Stimulated activated naive CD8-positive, alpha-beta T cell treated with anti-CD3 and anti-CD28 coated beads, Interleukin-15, Interleukin-2, amounts not matched to agents 100 ng/mL and 50 ng/mL, for 24 hours (primary cell): ENCODE results near the gene CKB.

Experiments used
- H3K27ac Mint-ChIP-seq: one replicate; pipeline ENCODE4 v1.8.0; 2021; ENCODE audit warnings: mild to moderate bottlenecking, mixed read lengths
- H3K27me3 Mint-ChIP-seq: one replicate; pipeline ENCODE4 v1.8.0; 2021; ENCODE audit warnings: mixed read lengths
- H3K36me3 Mint-ChIP-seq: one replicate; pipeline ENCODE4 v1.8.0; 2021; ENCODE audit warnings: low read depth, mixed read lengths
- H3K4me1 Mint-ChIP-seq: one replicate; pipeline ENCODE4 v1.8.0; 2021; ENCODE audit warnings: low read depth, mixed read lengths
- H3K4me3 Mint-ChIP-seq: one replicate; pipeline ENCODE4 v1.8.0; 2021; ENCODE audit warnings: mild to moderate bottlenecking, mixed read lengths
- H3K9me3 Mint-ChIP-seq: one replicate; pipeline ENCODE4 v1.8.0; 2021; ENCODE audit warnings: mixed read lengths

The CKB gene

GRCh38 chr14:103555559-103556337 is 33.1 kb upstream of the CKB start:
- Mint-ChIP-seq H3K4me1 (peaks cover 37% of the 10 kb centered on the region), H3K27ac (no peak overlapping the region), H3K27me3 (no peaks in the 10 kb centered on the region), H3K4me3 (no peak overlapping the region), H3K9me3 (no peaks in the 10 kb centered on the region), H3K36me3 (peaks cover 22% of the 10 kb centered on the region)

GRCh38 chr14:103552846-103553210 is 30.2 kb upstream of the CKB start:
- H3K9me3 Mint-ChIP-seq, result no peaks in the 10 kb centered on the region
- no peak overlapping the region for H3K4me3 Mint-ChIP-seq
- H3K4me1 Mint-ChIP-seq, result peaks cover 8% of the 10 kb centered on the region
- no peaks in the 10 kb centered on the region for H3K36me3 Mint-ChIP-seq
- no peaks in the 10 kb centered on the region for H3K27me3 Mint-ChIP-seq
- H3K27ac Mint-ChIP-seq, result no peak overlapping the region

GRCh38 chr14:103552011-103552845 is 29.6 kb upstream of the CKB start:
- no peak overlapping the region for H3K4me3 Mint-ChIP-seq
- H3K36me3 Mint-ChIP-seq, result no peaks in the 10 kb centered on the region
- H3K4me1 Mint-ChIP-seq, result peaks cover 3% of the 10 kb centered on the region
- H3K27ac Mint-ChIP-seq, result no peak overlapping the region
- no peaks in the 10 kb centered on the region for H3K9me3 Mint-ChIP-seq
- no peaks in the 10 kb centered on the region for H3K27me3 Mint-ChIP-seq

- no peak overlapping the region for H3K27ac Mint-ChIP-seq
- no peaks in the 10 kb centered on the region for H3K9me3 Mint-ChIP-seq
- H3K27me3 Mint-ChIP-seq, result no peaks in the 10 kb centered on the region
- no peaks in the 10 kb centered on the region for H3K36me3 Mint-ChIP-seq
- H3K4me3 Mint-ChIP-seq, result no peak overlapping the region
- no peaks in the 10 kb centered on the region for H3K4me1 Mint-ChIP-seq
These were observed 28.7 kb upstream of the CKB start for GRCh38 chr14:103551338-103551762.

- H3K27me3 Mint-ChIP-seq, result no peaks in the 10 kb centered on the region
- H3K4me3 Mint-ChIP-seq, result no peak overlapping the region
- no peaks in the 10 kb centered on the region for H3K9me3 Mint-ChIP-seq
- no peaks in the 10 kb centered on the region for H3K36me3 Mint-ChIP-seq
- no peak overlapping the region for H3K27ac Mint-ChIP-seq
- H3K4me1 Mint-ChIP-seq, result no peaks in the 10 kb centered on the region
These were observed 28.1 kb upstream of the CKB start for GRCh38 chr14:103550451-103551337.

- no peak overlapping the region for H3K27ac Mint-ChIP-seq
- H3K27me3 Mint-ChIP-seq, result no peaks in the 10 kb centered on the region
- no peak overlapping the region for H3K4me3 Mint-ChIP-seq
- no peaks in the 10 kb centered on the region for H3K9me3 Mint-ChIP-seq
- no peaks in the 10 kb centered on the region for H3K36me3 Mint-ChIP-seq
- no peaks in the 10 kb centered on the region for H3K4me1 Mint-ChIP-seq
These were observed 27.0 kb upstream of the CKB start for GRCh38 chr14:103549361-103550311.

GRCh38 chr14:103548463-103549351 is 26.1 kb upstream of the CKB start:
- H3K27me3 Mint-ChIP-seq, result no peaks in the 10 kb centered on the region

GRCh38 chr14:103547941-103548462 is 25.4 kb upstream of the CKB start:
- H3K4me1 Mint-ChIP-seq, result no peaks in the 10 kb centered on the region
- H3K36me3 Mint-ChIP-seq, result no peaks in the 10 kb centered on the region
- no peaks in the 10 kb centered on the region for H3K9me3 Mint-ChIP-seq
- H3K4me3 Mint-ChIP-seq, result no peak overlapping the region
- no peak overlapping the region for H3K27ac Mint-ChIP-seq
- no peaks in the 10 kb centered on the region for H3K27me3 Mint-ChIP-seq

More at GRCh38 chr14:103548463-103549351, 26.1 kb upstream of the CKB start:
- Mint-ChIP-seq H3K4me3 (no peak overlapping the region), H3K9me3 (no peaks in the 10 kb centered on the region), H3K4me1 (no peaks in the 10 kb centered on the region), H3K27ac (no peak overlapping the region), H3K36me3 (no peaks in the 10 kb centered on the region)

GRCh38 chr14:103547455-103547940 is 24.9 kb upstream of the CKB start:
- no peak overlapping the region for H3K27ac Mint-ChIP-seq
- H3K4me1 Mint-ChIP-seq, result no peaks in the 10 kb centered on the region
- H3K27me3 Mint-ChIP-seq, result no peaks in the 10 kb centered on the region
- H3K9me3 Mint-ChIP-seq, result no peaks in the 10 kb centered on the region
- no peak overlapping the region for H3K4me3 Mint-ChIP-seq
- H3K36me3 Mint-ChIP-seq, result no peaks in the 10 kb centered on the region

- Mint-ChIP-seq H3K27ac (no peak overlapping the region), H3K4me3 (no peak overlapping the region), H3K27me3 (no peaks in the 10 kb centered on the region), H3K9me3 (no peaks in the 10 kb centered on the region), H3K4me1 (no peaks in the 10 kb centered on the region), H3K36me3 (no peaks in the 10 kb centered on the region)
These were observed 24.2 kb upstream of the CKB start for GRCh38 chr14:103546652-103547454.

- Mint-ChIP-seq H3K36me3 (no peaks in the 10 kb centered on the region), H3K4me3 (no peak overlapping the region), H3K4me1 (no peaks in the 10 kb centered on the region), H3K27me3 (no peaks in the 10 kb centered on the region), H3K9me3 (no peaks in the 10 kb centered on the region), H3K27ac (no peak overlapping the region)
These were observed 23.5 kb upstream of the CKB start for GRCh38 chr14:103545915-103546651.
